ENCODE results near the gene DRAM2. TPM values are rescaled to one million over a fixed set of nuclear protein-coding genes. Genes with fewer than 3 reads are reported as not detected.

DRAM2 gene
- total and polyA plus RNA-seq, 10 of the 15 experiments (the other 5 are each of a cell fraction or from before 2014, with no cell fraction given) = 39.1 to 229 (median 79.4) TPM

DNA sequence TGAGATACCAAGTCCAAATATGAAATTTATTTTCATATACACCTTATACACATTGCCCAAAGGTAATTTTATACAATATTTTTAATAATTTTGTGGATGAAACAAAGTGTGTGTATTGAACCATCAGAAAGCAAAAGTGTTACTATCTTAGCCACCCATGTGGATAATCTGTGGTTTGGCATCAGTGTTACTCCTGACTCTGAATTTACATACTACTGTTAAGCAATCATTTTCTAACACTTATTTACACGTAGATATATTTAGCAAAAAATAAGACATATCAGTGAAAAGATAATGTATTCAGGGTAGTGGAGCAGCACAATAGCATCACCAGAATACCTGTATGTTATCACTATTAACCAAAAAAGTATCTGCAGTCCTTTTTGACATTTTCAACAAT lies 36.8 kb upstream of the DRAM2 start:
- H3K27me3 ChIP-seq (replicated peaks in 1 of 2; ENCODE audit: control insufficient read depth in 2 of 2, insufficient read depth in 2 of 2, low read length in 1 of 2) = no peaks in the 10 kb centered on the region
- no peaks in the 10 kb centered on the region for H4K20me1 ChIP-seq (ENCODE audit: control insufficient read depth, insufficient read depth)
- FAIRE-seq (no peak), ATAC-seq (peak; percentile 68), DNase-seq (ENCODE audit: low read depth, low spot score) (no peak)
- POLR2A ChIA-PET = no interaction called here
- H3K36me3 ChIP-seq (ENCODE audit: control insufficient read depth in 2 of 2, insufficient read depth in 2 of 2, low read length in 1 of 2) = peaks cover 0 to 8% of the 10 kb centered on the region in 2 experiments; a peak in 1 of 4 replicates
- no peak overlapping the region for H3K9ac ChIP-seq (ENCODE audit: control insufficient read depth, insufficient read depth, low read length)
- 0% methylated on average over 1 of the region's 1 CpG for WGBS (ENCODE audit: insufficient coverage, insufficient replicate concordance, low lambda C conversion rate, missing lambda C conversion rate)
- H3K79me2 ChIP-seq (ENCODE audit: control insufficient read depth, insufficient read depth, low read length) = peaks cover 8% of the 10 kb centered on the region
- BruUV-seq (replicated peaks) = no TSS peak
- no peak overlapping the region for H2AFZ ChIP-seq (ENCODE audit: control insufficient read depth, low read depth, low read length)
- no peak overlapping the region for H3K4me2 ChIP-seq (ENCODE audit: control insufficient read depth, insufficient read depth)
- in situ Hi-C loops (cut with MboI) (no loop called here), intact Hi-C loops (cut with micrococcal nuclease; ENCODE audit: unreplicated experiment) (no loop called here)
- no peak overlapping the region for H3K4me3 ChIP-seq
- CTCF ChIA-PET = no interaction called here
- H3K4me1 ChIP-seq (ENCODE audit: control insufficient read depth, insufficient read depth, low read length) = peaks cover 14% of the 10 kb centered on the region
- no peak overlapping the region for H3K27ac ChIP-seq (ENCODE audit: control insufficient read depth, insufficient read depth)
- RAD21 ChIA-PET (ENCODE audit: unreplicated experiment) = no interaction called here
- no peaks in the 10 kb centered on the region for H3K9me3 ChIP-seq (replicated peaks; ENCODE audit: control insufficient read depth, insufficient read depth, low read length)
- SMC1A ChIA-PET (ENCODE audit: uncharacterized antibody, unreplicated experiment) = interaction anchor here (0.9 to 1.7 kb wide), 3 partner anchors 11 to 25 kb away, joined by 3 read pairs; no protein-coding TSS in a partner anchor
- TF ChIP-seq CBX5 (IDR thresholded peaks at IDR 0.05; ENCODE audit: low read depth) (no peak), ZNF24 (IDR thresholded peaks at IDR 0.05) (0 out of 2 replicates have a peak, but pooled peaks have one; percentile 35), BMI1 (IDR thresholded peaks at IDR 0.05; ENCODE audit: borderline replicate concordance) (0 out of 2 replicates have a peak, but pooled peaks have one; percentile 17), TCF7 (IDR thresholded peaks at IDR 0.05; ENCODE audit: borderline replicate concordance) (no peak), RAD51 (IDR thresholded peaks at IDR 0.05) (no peak), CHD2 (IDR thresholded peaks at IDR 0.05; ENCODE audit: borderline replicate concordance, low read depth, low read length) (no peak), BRCA1 (IDR thresholded peaks at IDR 0.05; ENCODE audit: low read depth, low read length) (no peak), RUNX3 (IDR thresholded peaks at IDR 0.05; ENCODE audit: low read length) (0 out of 2 replicates have a peak, but pooled peaks have one; percentile 50), PML (IDR thresholded peaks at IDR 0.05; ENCODE audit: low read length) (no peak), LARP7 (IDR thresholded peaks at IDR 0.05) (no peak), TARDBP (IDR thresholded peaks at IDR 0.05; ENCODE audit: borderline replicate concordance) (no peak), MXI1 (IDR thresholded peaks at IDR 0.05; ENCODE audit: low read depth, low read length) (no peak), SIN3A (IDR thresholded peaks at IDR 0.05; ENCODE audit: low read depth, low read length) (no peak)
- TF ChIP-seq, protein P1, sequence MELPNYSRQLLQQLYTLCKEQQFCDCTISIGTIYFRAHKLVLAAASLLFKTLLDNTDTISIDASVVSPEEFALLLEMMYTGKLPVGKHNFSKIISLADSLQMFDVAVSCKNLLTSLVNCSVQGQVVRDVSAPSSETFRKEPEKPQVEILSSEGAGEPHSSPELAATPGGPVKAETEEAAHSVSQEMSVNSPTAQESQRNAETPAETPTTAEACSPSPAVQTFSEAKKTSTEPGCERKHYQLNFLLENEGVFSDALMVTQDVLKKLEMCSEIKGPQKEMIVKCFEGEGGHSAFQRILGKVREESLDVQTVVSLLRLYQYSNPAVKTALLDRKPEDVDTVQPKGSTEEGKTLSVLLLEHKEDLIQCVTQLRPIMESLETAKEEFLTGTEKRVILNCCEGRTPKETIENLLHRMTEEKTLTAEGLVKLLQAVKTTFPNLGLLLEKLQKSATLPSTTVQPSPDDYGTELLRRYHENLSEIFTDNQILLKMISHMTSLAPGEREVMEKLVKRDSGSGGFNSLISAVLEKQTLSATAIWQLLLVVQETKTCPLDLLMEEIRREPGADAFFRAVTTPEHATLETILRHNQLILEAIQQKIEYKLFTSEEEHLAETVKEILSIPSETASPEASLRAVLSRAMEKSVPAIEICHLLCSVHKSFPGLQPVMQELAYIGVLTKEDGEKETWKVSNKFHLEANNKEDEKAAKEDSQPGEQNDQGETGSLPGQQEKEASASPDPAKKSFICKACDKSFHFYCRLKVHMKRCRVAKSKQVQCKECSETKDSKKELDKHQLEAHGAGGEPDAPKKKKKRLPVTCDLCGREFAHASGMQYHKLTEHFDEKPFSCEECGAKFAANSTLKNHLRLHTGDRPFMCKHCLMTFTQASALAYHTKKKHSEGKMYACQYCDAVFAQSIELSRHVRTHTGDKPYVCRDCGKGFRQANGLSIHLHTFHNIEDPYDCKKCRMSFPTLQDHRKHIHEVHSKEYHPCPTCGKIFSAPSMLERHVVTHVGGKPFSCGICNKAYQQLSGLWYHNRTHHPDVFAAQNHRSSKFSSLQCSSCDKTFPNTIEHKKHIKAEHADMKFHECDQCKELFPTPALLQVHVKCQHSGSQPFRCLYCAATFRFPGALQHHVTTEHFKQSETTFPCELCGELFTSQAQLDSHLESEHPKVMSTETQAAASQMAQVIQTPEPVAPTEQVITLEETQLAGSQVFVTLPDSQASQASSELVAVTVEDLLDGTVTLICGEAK (IDR thresholded peaks at IDR 0.05; ENCODE audit: borderline replicate concordance) = peak; percentile 26; the same call in 1 of the 2 replicates
- TF ChIP-seq, protein P2, sequence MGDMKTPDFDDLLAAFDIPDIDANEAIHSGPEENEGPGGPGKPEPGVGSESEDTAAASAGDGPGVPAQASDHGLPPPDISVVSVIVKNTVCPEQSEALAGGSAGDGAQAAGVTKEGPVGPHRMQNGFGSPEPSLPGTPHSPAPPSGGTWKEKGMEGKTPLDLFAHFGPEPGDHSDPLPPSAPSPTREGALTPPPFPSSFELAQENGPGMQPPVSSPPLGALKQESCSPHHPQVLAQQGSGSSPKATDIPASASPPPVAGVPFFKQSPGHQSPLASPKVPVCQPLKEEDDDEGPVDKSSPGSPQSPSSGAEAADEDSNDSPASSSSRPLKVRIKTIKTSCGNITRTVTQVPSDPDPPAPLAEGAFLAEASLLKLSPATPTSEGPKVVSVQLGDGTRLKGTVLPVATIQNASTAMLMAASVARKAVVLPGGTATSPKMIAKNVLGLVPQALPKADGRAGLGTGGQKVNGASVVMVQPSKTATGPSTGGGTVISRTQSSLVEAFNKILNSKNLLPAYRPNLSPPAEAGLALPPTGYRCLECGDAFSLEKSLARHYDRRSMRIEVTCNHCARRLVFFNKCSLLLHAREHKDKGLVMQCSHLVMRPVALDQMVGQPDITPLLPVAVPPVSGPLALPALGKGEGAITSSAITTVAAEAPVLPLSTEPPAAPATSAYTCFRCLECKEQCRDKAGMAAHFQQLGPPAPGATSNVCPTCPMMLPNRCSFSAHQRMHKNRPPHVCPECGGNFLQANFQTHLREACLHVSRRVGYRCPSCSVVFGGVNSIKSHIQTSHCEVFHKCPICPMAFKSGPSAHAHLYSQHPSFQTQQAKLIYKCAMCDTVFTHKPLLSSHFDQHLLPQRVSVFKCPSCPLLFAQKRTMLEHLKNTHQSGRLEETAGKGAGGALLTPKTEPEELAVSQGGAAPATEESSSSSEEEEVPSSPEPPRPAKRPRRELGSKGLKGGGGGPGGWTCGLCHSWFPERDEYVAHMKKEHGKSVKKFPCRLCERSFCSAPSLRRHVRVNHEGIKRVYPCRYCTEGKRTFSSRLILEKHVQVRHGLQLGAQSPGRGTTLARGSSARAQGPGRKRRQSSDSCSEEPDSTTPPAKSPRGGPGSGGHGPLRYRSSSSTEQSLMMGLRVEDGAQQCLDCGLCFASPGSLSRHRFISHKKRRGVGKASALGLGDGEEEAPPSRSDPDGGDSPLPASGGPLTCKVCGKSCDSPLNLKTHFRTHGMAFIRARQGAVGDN (IDR thresholded peaks at IDR 0.05) = 0 out of 2 replicates have a peak, but pooled peaks have one; percentile 33
- TF ChIP-seq, protein P3, sequence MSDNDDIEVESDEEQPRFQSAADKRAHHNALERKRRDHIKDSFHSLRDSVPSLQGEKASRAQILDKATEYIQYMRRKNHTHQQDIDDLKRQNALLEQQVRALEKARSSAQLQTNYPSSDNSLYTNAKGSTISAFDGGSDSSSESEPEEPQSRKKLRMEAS (IDR thresholded peaks at IDR 0.05; ENCODE audit: low read depth, low read length) = no peak
- TF ChIP-seq, protein P4, sequence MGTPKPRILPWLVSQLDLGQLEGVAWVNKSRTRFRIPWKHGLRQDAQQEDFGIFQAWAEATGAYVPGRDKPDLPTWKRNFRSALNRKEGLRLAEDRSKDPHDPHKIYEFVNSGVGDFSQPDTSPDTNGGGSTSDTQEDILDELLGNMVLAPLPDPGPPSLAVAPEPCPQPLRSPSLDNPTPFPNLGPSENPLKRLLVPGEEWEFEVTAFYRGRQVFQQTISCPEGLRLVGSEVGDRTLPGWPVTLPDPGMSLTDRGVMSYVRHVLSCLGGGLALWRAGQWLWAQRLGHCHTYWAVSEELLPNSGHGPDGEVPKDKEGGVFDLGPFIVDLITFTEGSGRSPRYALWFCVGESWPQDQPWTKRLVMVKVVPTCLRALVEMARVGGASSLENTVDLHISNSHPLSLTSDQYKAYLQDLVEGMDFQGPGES (IDR thresholded peaks at IDR 0.05) = no peak
